Measurements from ENCODE around the gene RXRG. TPM values are rescaled to one million over a fixed set of nuclear protein-coding genes. Genes with fewer than 3 reads are reported as not detected.

Gene RXRG
- total RNA-seq, 1 experiment from 2014 or later = not detected

DNA sequence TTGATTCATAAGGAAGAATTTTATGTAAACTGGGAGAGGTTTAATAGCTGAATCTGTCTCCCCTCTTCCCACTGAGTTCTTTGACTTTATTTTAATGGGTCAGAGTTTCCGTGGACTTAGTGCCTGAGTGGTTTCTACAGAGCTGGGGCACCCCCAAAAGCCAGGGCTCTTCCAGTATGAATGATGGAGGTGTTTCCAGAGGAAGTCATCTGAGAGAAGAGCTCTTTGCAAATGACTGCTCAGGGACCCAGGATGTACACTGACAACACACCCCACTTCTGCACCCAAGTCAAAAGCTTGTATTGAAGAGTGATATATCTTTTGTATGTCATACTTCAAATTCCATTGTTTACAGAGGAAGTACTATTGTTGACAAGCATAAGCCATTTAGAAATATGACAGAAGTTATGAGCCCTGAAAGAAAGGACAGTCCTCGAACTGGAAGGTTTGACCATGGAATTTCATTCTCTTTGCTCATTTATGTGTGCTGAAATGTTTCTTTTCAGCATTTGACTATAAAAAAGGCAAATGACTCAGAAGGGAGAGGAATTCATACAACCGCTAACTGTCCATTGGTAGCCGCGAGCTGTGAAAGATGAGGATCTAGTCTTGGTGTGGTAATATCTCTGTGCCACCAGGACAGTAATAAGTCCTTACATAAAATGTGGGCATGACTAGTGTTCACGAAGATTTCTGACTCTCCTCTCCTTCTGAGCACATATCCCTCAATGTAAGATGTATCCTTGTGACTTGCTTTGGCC, 63.0 kb downstream of the RXRG start:
- Mint-ChIP-seq H3K36me3 (ENCODE audit: insufficient read depth in 1 of 3, low read depth in 3 of 3) (no peaks in the 10 kb centered on the region), H3K4me1 (peaks cover 7 to 11% of the 10 kb centered on the region in 2 experiments), H3K27ac (no peak overlapping the region), H3K27me3 (ENCODE audit: low read depth) (peaks cover 72% of the 10 kb centered on the region), H3K9me3 (no peaks in the 10 kb centered on the region), H3K4me3 (no peak overlapping the region)
- Histone ChIP-seq H2BK12ac (ENCODE audit: insufficient read length, low read depth, low read length) (no peak overlapping the region), H2BK20ac (ENCODE audit: low read depth, low read length, poor library complexity, severe bottlenecking) (no peak overlapping the region), H3K27me3 (ENCODE audit: insufficient read depth, low read length) (no peaks in the 10 kb centered on the region; the same call in 1 of the 2 replicates), H3K27ac (ENCODE audit: insufficient read length, low read depth, low read length) (no peak overlapping the region), H3K14ac (ENCODE audit: insufficient read depth, low read length) (no peak overlapping the region), H3K9ac (ENCODE audit: extremely low read depth, insufficient read length, low read length) (no peak overlapping the region), H3K4me2 (ENCODE audit: insufficient read depth, insufficient read length, low read length) (no peak overlapping the region), H3K9me3 (ENCODE audit: control insufficient read depth, low read depth, low read length) (no peaks in the 10 kb centered on the region), H3K4me1 (ENCODE audit: insufficient read depth, low read length) (no peaks in the 10 kb centered on the region), H4K8ac (replicated peaks; ENCODE audit: insufficient read length, low read depth, low read length) (no peak overlapping the region), H2BK15ac (ENCODE audit: low read depth, low read length) (no peak overlapping the region), H3K79me2 (ENCODE audit: insufficient read depth, low read length) (no peaks in the 10 kb centered on the region), H3K56ac (ENCODE audit: insufficient read length, low read depth, low read length) (no peak overlapping the region), H2AK5ac (ENCODE audit: insufficient read length, low read length) (no peak overlapping the region), H3T11ph (ENCODE audit: low read length) (no peak overlapping the region), H3K23me2 (ENCODE audit: insufficient read length, low read depth, low read length, poor library complexity, severe bottlenecking) (no peaks in the 10 kb centered on the region), H4K5ac (ENCODE audit: insufficient read length, low read depth, low read length) (no peak overlapping the region), H2BK120ac (ENCODE audit: low read depth, low read length, poor library complexity, severe bottlenecking) (no peak overlapping the region), H2AFZ (ENCODE audit: low read length) (no peak overlapping the region), H3K79me1 (ENCODE audit: insufficient read depth, low read depth, low read length, poor library complexity, severe bottlenecking) (no peaks in the 10 kb centered on the region), H3K4ac (ENCODE audit: low read depth, low read length) (no peak overlapping the region), H3K23ac (ENCODE audit: insufficient read length, low read depth, low read length) (no peak overlapping the region), H4K91ac (ENCODE audit: insufficient read length, low read depth, low read length) (no peak overlapping the region), H4K20me1 (ENCODE audit: control insufficient read depth, insufficient read depth, insufficient read length) (no peaks in the 10 kb centered on the region), H2BK5ac (ENCODE audit: insufficient read length, low read length) (no peak overlapping the region), H3K18ac (ENCODE audit: insufficient read length, low read depth, low read length) (no peak overlapping the region)
- TF ChIP-seq, protein P1, sequence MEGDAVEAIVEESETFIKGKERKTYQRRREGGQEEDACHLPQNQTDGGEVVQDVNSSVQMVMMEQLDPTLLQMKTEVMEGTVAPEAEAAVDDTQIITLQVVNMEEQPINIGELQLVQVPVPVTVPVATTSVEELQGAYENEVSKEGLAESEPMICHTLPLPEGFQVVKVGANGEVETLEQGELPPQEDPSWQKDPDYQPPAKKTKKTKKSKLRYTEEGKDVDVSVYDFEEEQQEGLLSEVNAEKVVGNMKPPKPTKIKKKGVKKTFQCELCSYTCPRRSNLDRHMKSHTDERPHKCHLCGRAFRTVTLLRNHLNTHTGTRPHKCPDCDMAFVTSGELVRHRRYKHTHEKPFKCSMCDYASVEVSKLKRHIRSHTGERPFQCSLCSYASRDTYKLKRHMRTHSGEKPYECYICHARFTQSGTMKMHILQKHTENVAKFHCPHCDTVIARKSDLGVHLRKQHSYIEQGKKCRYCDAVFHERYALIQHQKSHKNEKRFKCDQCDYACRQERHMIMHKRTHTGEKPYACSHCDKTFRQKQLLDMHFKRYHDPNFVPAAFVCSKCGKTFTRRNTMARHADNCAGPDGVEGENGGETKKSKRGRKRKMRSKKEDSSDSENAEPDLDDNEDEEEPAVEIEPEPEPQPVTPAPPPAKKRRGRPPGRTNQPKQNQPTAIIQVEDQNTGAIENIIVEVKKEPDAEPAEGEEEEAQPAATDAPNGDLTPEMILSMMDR (conservative IDR thresholded peaks at IDR 0.05) = no peak
- no CpG with 5 or more reads among the region's 6 CpGs for WGBS (ENCODE audit: extremely low coverage, insufficient read length, low lambda C conversion rate)
- DNase-seq = no peak

Data from H9 (cell line).